Activated CD8-positive, alpha-beta memory T cell treated with anti-CD3 and anti-CD28 coated beads for 48 hours (primary cell): Measurements from ENCODE around the gene KIF6.

Experiments used
- DNase-seq, 3 experiments: peaks; one replicate each; pipeline ENCODE4 v3.0.0-alpha.2; 2020; ENCODE audit warnings: low read depth in 2 of 3, low spot score in 2 of 3

KIF6 gene

DNA sequence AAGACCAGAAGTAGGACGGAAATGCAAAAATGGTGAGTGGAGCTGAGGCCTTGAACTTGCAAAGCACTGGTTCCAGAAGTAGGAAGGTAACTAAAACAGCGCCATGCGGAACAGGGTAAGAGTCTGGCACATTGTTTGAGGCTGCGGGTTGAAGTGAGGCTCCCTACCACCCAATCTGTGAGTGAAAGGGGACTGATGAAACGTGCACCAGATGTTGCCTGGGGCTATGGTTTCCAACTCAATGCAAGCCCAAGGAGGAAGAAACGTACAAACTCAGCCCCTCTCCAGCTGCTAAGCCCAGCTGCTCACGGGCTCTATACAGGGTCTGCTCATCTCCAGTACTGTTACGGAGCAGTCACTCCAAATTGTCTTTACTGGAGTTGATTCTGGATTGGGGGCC is 334.0 kb downstream of the KIF6 start:
- no peak for DNase-seq

DNA sequence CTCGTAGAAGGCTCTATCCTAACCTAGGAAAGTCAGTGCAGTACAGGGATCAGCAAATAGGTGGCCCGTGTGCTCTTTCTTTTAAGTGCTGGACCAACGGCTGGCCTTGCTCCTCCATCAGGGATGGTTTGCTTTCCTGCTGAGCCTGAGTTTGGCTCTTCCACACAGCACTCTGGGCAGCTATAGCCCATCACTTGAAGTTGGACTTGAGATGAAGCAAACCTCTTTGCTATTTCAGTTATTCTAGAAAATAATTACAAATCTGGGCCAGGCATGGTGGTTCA is 335.8 kb downstream of the KIF6 start:
- no peak for DNase-seq

DNA sequence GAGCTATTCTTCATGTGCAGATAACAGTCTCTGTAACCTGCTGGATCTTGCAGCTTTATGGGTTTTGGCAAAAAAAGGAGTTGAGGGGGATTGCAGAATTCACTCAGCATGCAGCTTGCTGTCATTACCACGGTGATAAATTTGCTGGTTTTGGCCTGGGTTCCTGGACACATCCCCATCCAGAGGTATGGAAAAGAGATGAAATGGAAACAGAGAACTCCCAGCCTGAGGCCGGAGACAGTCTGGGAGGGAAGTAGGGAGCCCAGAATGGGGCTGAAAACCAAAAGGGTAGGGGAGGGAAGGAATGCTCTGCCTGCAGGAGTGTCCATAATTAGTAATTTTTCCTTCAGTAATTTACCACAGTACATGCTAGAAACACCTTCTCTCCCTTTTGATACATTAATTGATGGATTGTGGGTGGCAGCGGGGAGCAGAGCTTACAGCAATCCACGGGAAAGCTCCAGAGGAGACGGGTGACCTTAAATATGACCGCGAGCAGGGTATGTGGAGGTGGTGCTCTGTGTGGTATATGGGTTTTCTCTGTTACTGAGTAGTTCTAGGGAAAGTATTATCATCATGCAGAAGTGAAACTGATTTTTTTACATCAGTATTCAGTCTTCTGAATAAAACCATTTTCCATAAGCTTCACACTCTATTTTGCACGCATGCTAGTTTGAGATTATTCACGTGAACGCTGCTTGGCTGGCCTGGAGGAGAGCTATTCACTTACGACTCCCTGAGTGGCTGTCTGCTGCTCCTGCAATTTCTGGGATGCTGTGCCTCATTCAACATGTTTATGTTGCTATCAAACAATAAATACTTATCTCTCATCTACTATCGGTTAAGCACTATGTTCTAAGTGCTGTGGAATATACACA is 336.4 kb downstream of the KIF6 start:
- DNase-seq = no peak

- DNase-seq = no peak
These were observed 337.4 kb downstream of the KIF6 start for GRCh38 chr6:39387785-39388184.

GRCh38 chr6:39386487-39386886 is 338.7 kb downstream of the KIF6 start:
- DNase-seq = no peak

DNA sequence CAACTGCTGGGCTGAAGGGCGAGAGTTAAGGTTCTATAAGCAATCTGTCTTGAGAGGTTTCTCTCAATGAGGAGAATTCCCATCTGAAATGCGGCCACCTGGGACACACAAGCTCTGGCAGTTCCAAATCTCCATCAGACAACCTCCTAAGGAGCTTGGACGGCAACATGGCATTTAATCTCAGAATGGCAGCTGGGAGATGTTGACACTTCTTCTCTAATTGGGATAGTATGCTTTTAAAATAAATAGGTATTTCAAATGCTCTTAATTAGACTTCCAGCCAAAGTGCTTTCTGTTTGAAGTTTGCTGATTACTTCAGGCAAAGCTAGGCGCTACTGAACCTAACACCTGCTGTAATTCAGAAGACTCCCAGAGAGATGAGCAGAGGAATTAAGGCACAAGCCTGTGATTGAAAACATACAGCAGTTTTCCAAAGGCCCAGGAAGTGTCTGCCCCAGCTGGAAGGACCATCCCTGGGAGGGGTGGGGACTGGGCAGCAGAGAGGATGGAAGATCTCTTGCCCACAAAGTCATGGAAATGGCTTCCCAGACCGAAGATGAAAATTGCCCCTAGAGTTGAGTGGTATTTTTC is 343.6 kb downstream of the KIF6 start:
- DNase-seq = no peak

DNA sequence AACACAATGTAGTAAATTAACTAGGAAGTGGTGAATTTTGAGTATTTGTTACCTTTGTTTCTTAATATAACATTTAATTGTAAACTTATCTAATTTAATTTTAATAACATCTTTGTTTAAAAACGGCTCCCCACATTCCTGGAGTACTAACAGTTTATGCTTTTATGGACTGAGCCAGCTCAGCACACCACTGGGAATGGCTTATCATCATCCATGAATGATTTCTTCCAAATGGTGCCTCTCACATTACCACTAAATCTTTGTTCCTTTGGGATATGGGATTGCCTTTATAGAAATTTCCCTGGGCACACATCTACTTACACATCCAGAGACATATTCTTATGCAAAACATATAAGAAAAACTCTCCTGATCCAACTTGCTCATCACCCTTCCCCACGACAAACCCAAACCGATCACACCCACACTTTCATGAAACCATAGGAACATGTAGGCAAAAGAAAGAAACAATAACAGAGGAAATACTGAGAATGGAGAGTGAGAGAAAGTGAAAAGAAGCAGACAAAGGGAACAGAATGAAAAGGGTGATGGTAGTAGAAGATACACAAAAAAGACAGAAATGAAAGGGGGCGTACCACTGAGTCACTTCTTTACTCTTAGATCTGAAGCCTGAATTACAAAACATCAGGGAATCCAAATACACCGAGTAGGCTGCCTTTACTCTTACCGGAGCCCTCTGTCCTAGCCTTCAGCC is 344.2 kb downstream of the KIF6 start:
- no peak for DNase-seq

DNA sequence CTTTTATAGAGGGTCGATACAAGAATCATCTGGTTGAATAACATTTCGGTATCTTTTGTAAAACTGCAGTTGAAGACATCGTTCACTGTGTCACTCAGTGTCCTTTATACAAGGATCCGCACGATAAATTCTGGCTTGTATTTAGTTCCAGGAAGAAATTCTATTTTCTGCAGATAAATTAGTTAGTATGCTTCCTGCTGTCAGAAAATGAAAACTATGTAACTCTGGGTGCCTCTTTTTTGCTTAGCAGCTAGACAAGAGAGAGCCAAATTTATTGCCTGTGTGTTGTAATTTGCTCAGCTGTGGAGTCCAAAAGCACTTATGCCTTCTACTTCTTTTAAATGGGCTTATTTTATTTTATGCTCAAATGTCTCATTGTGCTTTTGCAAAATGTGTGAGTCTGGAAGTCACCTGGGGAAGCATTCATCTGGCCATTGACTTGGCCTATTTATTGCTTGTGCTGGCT is 346.2 kb downstream of the KIF6 start:
- DNase-seq = no peak

DNA sequence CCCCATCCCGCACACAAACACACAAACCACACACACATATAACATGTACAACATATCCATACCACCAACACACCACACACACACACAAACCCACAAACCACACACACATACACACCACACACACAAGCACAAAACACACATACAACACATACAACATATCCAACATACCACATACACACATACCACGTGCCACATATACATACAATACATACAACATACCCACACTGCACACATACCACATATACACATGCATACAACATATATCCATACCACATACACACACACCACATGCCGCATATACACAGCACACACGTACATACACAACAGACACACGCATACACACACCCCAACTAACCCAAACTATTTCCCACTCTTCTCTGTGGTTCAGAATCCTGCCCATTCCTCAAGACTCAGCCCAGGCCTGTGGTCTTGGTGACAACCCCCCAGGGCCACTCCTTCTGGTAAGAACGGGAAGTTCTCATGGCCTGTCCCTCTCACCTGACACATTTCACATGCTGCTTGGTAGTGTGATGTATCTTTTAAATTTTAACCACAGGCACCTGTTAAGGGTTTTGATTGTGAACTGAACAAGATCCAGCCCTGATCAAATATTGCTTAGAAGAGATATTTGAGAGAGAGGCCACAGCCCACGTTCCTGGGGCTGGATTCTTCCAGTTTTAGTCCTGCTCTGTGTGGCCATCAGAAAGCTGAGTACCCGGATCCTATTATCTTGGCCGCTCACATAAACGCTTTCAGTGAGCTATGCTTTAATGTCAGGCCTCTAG is 346.8 kb downstream of the KIF6 start:
- no peak for DNase-seq

- DNase-seq = no peak
These were observed 347.7 kb downstream of the KIF6 start for GRCh38 chr6:39377539-39377950.

GRCh38 chr6:39375405-39375804 is 349.8 kb downstream of the KIF6 start:
- no peak for DNase-seq

DNA sequence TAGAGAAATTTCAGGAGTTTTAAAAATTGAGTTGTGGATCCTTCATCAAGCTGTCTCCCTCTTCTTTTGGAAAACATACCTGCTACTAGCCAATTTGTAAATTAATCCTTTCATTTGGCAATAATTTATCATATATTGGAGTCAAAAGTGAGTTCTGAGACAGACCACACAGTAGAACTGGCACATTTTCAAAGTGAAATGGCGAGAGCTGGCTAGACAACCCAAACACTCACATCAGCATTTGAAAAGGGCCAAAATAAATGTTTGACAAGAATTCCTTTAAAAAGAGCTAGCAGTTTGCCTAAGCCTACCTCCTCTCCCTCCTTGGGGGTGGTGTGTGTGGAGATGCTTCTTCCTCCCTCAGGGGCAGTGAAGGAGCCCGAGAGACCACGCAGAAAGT is 354.8 kb downstream of the KIF6 start:
- DNase-seq = no peak

- no peak for DNase-seq
These were observed 355.2 kb downstream of the KIF6 start for GRCh38 chr6:39369987-39370386.

- no peak for DNase-seq
These were observed 357.5 kb downstream of the KIF6 start for GRCh38 chr6:39367700-39368099.

GRCh38 chr6:39366931-39367618 is 358.1 kb downstream of the KIF6 start:
- DNase-seq = no peak

- no peak for DNase-seq
These were observed 359.7 kb downstream of the KIF6 start for GRCh38 chr6:39365281-39366074.

DNA sequence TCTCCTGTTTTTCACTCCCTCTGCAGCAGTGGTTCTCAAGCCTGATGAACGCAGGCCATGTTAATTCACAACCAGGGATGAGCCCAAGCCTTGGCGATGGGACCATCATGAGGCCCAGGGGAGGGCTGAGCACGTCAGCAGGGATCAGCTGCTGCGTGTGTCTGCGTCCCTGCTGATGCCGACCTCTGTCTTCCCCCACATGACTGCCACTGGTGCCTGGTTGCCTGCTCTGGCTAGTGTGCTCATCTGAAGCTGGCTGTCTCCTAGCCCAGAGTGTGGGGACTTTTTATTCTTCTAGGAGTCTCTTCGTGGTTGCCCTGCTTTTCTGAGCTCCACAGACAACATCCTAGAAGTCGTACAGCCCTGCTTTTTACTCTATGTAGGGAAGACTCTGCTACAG is 361.9 kb downstream of the KIF6 start:
- DNase-seq = no peak

DNA sequence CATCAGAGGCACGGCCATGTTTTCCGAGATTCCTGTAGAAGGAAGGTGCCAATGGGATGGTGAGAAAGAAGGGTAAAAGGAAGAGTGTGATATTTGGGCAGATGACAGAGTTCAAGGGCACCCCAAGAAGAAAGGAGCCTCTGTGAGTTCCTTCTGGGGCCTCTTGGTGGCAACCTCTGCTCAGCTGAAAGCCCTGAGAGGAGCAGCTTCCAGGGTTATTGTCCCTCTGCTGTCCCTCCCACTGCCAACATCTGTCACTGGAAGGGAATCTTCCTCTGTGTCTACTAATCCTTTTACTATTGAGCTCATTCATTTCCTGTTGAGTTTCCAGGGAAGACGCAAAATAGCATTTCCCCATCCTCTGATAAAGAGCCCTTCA is 362.7 kb downstream of the KIF6 start:
- no peak for DNase-seq

DNA sequence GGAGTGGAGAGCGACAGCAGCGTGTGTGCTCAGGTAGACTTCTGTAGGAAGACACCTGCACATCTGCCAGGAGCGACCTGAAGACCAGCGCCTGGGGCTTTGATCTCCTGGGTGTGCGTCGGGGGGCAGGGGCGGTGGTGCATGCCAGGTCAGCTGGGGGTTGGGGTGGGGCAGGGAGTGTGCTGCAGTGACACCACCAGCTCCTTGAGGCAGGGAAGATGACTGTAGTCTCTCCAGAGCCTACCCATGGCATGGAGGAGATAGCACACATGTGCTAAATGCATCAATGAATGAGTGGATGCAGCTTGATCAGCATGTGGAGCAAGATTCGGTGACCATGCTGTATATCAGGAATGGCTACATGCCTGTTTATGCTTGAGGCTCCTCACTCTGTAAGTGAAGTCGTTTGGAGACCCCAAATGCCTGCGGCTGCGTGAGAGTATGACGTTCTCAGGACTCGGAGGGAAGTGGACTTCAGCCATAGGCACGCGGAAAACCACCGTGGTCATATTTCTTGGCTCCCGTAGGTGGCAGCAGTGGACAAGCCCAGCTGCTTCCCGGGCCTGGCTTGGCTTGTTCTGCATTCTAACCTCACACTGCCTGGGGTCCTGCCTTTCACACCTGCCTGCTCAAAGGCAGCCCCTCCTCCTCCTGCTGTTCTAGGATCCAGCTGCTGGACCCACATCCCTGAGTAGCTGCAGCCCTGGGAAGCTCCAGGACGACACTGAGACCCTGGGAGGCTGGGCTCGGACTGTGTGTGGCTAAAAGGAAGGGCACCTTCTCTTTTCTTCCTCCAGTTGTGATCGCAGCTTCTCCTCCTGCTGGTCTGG is 363.3 kb downstream of the KIF6 start:
- peak in 2 of 3 experiments; percentile 11 to 15 for DNase-seq
